Stimulated activated CD4-positive, alpha-beta T cell treated with anti-CD3 and anti-CD28 coated beads, Interleukin-12 subunit alpha, Interleukin-12 subunit beta, amount 100 ng/mL, for 4 hours (primary cell): Measurements from ENCODE around the gene CASKIN1.
A peak's percentile ranks its signal among the peaks of the same experiment; 100 is the strongest.

Experiments
- DNase-seq: peaks from one replicate; pipeline ENCODE4 v3.0.0-alpha.2; 2020

The CASKIN1 gene

GRCh38 chr16:2232094-2232990 lies 35.9 kb upstream of the CASKIN1 start:
- DNase-seq: no peak

DNA sequence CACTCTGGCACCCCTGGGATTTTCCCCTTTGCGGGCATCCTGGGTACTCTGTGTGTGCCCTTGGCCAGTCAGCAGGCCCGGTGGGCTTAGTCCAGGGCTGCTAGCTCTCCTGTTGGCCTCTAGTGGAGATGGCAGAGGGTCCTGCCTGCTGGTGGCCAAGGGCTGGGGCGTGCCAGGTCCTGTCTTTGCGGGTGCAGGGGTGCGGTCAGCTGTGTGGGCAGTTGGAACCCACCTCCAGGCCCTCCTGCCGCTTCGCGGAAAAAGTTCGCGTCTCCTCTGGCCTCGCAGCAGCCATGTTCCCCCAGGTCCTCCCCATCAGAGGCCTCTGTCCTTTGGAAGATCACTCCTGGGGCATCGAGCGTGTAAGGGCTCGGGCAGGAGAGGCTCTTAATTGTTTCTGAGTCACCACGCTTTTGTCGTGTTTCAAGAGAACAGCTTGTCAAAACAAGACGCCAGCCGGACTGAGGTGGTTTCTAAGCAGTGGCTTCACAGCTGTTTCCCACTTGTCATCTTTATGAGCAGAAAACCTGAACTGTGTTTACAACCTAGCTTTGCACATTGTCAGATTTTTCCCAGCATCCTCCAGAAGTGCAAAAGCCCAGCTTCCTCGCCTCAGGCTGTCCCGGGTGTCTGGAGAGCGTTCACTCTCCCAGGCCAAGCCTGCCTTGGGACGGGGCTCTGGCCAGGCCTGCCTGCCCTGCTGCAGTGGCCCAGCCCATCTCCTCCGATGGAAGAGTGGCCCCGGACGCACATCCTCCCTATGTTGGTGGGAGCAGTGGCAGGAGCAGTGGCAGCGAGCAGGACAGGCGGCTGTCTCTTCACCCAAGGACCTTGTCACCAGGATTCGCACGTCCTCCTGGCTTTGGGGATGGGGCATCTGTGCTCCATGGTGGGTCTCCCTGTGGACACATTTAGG lies 34.9 kb upstream of the CASKIN1 start:
- DNase-seq: no peak

GRCh38 chr16:2230376-2230775 lies 34.0 kb upstream of the CASKIN1 start:
- DNase-seq: no peak

GRCh38 chr16:2229632-2230250 lies 33.3 kb upstream of the CASKIN1 start:
- no peak for DNase-seq

DNA sequence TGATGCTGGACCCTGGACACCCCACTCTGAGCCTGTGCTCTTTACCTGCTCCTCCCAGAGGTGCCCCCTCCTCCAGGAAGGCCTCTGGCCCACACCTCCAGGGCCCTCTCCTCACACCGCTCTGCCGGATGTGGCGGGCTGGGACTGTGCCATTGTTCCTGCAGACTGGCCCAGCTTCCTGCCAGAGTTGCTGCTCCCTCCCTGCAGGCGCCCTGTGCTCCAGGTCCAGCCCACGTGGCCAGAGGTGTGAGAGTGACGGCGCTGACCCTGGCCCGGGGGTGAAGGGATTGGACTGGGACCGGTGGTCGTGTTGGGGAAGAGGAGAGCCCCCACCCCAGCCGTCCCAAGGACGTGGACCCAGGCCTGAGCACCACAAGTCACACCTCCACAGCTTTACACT lies 32.7 kb upstream of the CASKIN1 start:
- no peak for DNase-seq

DNA sequence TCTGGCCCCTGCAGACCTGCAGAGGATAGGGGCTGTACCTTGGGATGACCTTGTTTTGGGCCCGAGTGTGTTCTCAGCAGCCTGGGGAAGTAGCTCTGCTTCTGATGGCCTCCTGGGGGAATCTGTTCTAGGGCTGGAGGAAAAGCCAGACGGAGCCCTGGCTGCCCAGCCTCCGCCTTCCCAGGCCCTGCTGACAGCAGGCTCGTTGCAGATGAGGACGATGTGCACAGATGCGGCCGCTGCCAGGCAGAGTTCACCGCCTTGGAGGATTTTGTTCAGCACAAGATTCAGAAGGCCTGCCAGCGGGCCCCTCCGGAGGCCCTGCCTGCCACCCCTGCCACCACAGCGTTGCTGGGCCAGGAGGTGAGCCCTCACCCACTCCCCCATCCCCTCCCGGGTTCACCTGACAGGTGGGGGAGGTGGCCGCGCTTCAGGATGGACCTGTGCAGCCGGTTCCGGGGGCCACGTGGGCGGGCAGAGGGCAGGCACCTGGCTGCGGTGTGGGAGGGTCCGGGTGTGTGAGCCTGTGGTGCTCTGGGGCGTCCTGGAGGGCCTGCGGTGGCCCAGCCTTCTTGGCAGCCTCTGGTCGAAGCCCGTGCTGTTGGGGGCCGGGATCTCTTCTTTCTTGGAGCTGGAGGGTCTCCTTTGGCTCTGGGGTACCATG lies 31.9 kb upstream of the CASKIN1 start:
- no peak for DNase-seq

GRCh38 chr16:2226918-2227317 lies 30.5 kb upstream of the CASKIN1 start:
- DNase-seq: no peak

- DNase-seq: no peak
Measured at GRCh38 chr16:2226245-2226793, 29.9 kb upstream of the CASKIN1 start.

GRCh38 chr16:2223942-2224486 lies 27.6 kb upstream of the CASKIN1 start:
- DNase-seq: no peak

- peak; percentile 99 for DNase-seq
Measured at GRCh38 chr16:2223221-2223941, 27.0 kb upstream of the CASKIN1 start, which contains the start of gene E4F1. E4F1 (plus strand) TSS chr16:2223591; CDS start chr16:2223614, 23 bp downstream.

DNA sequence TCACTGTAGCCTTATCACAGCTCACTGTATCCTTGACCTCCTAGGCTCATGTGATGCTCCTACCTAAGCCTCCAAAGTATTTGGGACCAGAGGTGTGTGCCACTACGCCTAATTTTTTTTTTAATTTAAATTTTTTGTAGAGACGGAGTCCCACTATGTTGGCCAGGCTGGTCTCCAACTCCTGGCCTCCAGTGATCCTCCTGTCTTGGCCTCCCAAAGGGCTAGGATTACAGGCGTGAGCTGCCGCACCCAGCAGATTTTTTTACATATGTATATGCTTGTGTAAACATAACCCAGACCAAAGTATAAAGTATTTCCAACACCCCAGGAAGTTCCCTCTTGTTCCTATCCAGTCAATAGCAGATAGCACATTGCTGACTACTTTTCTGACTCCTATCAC lies 19.9 kb upstream of the CASKIN1 start:
- DNase-seq: no peak

- DNase-seq: no peak
Measured at GRCh38 chr16:2214719-2214968, 18.2 kb upstream of the CASKIN1 start, which contains the start of gene PGP. PGP (minus strand) TSS chr16:2214840; CDS start chr16:2214777, 63 bp downstream.

DNA sequence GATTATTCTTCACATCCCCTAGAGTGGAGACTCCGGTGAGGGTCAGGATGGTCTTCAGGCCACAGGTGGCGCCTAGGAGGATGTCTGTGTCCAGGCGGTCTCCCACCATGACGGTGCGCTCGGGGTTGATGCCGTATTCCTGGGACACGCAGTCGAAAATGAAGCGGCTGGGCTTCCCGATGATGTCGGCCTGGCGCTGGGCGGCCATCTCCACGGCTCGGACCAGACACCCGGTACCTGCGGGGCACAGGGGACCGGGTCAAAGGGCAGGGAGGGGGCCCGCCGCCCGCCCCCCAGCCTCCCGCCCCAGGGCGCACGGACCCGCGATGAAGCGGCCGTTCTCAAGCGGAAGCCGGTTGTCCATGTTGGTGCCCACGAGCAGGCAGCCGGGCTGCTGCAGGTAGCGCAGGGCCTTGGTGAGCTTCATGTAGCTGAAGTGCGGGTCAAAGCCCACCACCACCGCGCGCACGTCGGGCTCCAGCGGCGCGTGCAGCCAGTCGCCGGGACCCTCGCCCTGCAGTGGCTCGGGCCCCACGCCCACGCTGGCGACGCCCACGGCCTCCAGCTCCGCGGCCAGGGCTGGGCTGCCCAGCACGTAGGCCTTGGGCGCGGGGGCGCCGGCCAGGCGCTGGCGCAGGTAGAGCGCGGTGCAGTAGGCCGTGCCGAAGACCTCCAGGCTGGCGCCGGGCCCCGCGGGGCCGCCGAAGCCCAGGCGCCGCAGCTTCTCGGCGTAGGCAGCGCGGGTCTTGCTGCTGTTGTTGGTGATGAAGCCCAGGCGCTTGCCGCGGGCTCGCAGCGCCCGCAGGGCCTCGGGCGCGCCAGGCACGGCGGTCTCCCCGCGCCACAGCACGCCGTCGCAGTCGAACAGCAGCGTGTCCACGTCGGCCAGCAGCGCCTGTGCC lies 17.7 kb upstream of the CASKIN1 start:
- no peak for DNase-seq

DNA sequence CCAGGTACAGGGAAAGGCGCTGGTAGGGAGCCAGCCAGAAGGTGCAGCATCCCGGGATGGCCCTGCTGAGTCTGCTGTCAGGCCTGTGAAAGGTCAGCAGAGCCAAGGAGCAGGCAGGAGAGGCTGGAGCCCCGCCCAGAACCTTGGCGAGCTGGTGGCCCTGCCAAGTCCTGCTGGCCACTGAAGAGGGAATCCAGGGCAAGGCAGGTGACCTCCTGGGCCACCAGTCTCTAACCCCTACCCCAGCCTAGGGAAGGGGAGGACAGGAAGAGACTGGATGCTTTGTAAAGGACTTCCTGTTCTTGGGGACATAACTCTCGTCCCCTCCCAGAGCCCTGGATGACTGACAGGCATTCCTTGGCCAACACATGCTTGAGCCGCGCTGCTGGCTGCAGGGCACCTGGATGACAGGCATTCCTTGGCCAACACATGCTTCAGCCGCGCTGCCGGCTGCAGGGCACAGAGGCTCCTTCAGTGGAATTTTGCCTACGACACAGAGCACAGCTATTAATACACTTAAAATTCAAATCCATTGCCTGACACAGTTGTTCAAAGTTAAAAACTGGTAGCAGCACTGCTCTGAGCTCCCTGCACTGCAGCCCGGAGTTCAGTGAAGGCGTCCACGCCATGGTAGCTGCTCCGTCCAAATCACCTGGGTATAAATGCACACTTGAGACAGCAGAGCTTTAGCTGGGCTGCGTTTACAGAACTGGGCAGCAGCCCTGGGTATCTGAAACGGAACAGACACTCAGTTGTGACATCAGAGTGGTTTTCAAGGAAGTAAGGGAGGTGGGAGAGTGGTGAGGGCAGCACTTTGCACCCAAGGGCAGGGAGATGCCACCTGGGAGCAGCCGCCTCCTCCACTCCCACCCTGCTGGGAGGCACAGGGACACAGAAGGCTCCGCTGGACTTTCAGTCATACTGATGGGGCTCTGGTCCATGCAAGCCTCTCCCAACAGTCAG lies 16.2 kb upstream of the CASKIN1 start:
- DNase-seq: no peak

DNA sequence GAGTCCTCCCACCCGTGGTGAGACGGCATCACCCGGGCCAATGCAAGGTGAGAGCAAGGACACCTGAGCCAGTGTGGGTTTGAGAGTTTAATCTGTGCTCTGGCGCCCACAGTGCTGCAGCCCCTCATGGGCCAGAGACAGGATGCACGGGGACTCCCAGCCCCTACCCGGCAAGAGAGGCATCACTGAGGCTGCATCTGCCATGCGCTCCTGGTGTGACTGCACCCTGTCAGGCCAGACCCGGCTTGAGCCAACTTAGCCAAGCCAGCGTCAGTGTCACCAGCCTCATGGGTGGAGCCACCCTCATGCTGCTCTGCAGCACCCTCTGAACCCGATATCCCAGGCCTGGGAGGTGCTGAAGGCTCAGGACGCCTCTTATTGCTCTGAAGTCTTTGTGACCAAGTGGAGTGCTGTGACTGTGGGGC lies 15.5 kb upstream of the CASKIN1 start:
- DNase-seq: no peak

DNA sequence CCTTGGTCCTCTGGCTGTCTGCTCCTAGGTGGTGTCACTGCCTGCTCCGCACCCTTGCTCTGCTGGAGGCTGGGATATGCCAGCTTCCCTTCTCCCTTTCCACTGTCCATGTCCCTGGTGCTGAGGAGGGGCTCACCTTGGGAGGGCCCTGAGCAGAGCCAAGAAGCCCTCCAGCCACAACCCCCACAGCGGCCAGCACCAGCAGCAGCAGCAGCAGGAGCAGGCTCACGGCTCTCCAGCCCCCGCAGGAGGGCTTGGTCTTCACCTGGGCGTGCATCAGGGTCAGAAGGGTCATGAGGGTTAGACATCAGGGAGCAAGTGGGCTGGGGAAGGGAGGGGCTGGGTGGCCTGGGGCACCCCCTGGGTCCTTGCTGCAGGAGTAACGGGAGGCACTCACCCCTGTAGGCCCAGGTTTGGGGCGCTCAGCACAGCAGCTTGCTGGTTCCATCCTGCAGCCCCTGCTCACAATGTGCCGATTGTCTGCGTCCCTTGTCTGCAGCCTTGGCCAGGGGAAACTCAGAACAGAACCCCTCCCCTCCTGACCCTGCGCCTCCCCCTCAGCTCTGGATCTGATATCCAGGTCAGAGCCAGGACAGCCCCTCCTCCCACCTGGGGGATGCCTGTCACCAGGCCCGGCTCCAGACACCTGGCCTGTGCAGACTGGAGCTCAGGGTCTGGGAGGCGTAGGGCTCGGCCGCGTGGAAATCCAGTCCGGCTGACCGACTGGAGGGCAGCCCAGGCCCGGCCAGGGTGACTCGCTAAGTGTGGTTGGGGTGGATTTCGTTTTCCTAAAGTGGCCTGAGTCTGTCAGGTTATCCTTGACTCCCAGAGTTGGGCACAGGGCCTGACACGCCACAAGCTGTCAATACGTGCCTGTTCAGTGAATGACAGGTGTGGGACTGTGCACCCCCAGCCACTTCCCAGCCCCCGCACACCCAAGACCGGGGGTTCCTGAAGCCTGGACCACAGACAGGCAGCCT lies 14.3 kb upstream of the CASKIN1 start, which contains the start of gene BRICD5:
TSS of gene BRICD5 (minus strand) at position 478 of the 980 bp plus-strand sequence. CDS start at position 448, 30 bp downstream.
- no peak for DNase-seq

- DNase-seq: no peak
Measured at GRCh38 chr16:2210009-2210332, 13.6 kb upstream of the CASKIN1 start.
